NB4 (cell line): ENCODE results near the gene CYP19A1.

Experiments used
- DNase-seq: peaks from one replicate; pipeline ENCODE4 v3.0.0; 2010; ENCODE audit warnings: low read depth
- H3K4me3 ChIP-seq: one replicate; pipeline ENCODE4 v1.5.1; 2011; ENCODE audit warnings: mild to moderate bottlenecking, low read depth, low read length, moderate library complexity
- MYC ChIP-seq: IDR thresholded peaks from 2 replicates; pipeline ENCODE4 v1.6.1; 2011; ENCODE audit warnings: low read depth, low read length
- POLR2A ChIP-seq: IDR thresholded peaks from 2 replicates; pipeline ENCODE4 v1.6.1; 2011; ENCODE audit warnings: mild to moderate bottlenecking; ENCODE audit not compliant: insufficient read length; ENCODE audit errors: extremely low read depth
- TF ChIP-seq, protein P1 (sequence below): IDR thresholded peaks from one replicate; pipeline ENCODE4 v1.5.1; 2012; ENCODE audit warnings: low read depth, low read length
- TF ChIP-seq, protein P2 (sequence below): IDR thresholded peaks from 2 replicates; pipeline ENCODE4 v1.6.1; 2011; ENCODE audit warnings: low read depth, low read length

Gene CYP19A1

GRCh38 chr15:51280838-51281237 is 57.6 kb downstream of the CYP19A1 start:
- no peak for DNase-seq
- TF ChIP-seq, protein P1, sequence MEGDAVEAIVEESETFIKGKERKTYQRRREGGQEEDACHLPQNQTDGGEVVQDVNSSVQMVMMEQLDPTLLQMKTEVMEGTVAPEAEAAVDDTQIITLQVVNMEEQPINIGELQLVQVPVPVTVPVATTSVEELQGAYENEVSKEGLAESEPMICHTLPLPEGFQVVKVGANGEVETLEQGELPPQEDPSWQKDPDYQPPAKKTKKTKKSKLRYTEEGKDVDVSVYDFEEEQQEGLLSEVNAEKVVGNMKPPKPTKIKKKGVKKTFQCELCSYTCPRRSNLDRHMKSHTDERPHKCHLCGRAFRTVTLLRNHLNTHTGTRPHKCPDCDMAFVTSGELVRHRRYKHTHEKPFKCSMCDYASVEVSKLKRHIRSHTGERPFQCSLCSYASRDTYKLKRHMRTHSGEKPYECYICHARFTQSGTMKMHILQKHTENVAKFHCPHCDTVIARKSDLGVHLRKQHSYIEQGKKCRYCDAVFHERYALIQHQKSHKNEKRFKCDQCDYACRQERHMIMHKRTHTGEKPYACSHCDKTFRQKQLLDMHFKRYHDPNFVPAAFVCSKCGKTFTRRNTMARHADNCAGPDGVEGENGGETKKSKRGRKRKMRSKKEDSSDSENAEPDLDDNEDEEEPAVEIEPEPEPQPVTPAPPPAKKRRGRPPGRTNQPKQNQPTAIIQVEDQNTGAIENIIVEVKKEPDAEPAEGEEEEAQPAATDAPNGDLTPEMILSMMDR = no peak
- TF ChIP-seq POLR2A (no peak), MYC (no peak)
- TF ChIP-seq, protein P2, sequence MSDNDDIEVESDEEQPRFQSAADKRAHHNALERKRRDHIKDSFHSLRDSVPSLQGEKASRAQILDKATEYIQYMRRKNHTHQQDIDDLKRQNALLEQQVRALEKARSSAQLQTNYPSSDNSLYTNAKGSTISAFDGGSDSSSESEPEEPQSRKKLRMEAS = no peak
- H3K4me3 ChIP-seq = no peak overlapping the region

GRCh38 chr15:51279391-51279790 is 59.0 kb downstream of the CYP19A1 start:
- TF ChIP-seq, protein P2 = no peak
- TF ChIP-seq, protein P1 = no peak
- TF ChIP-seq MYC (no peak), POLR2A (no peak)
- no peak overlapping the region for H3K4me3 ChIP-seq
- no peak for DNase-seq

DNA sequence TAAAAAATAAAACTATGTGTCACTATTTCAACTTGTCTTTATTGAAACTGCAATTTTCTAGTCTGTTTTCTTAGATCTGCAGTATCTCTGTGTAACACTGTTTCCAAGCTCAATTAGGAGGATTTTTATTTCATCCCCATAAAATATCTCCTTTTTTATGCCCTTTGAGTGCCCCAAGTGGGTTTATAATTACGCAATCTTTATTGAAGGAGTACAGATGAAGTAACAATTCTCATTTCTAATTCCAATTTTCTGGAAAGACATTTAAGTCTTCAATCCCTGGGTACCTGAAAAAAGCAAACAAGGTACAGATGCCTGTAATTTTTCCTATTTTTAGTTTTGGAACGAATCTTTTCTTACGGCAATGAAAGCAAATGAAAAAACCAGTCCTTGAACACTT is 61.3 kb downstream of the CYP19A1 start:
- TF ChIP-seq, protein P1 = no peak
- no peak for TF ChIP-seq POLR2A
- TF ChIP-seq, protein P2 = no peak
- no peak for TF ChIP-seq MYC
- no peak for DNase-seq
- no peak overlapping the region for H3K4me3 ChIP-seq

DNA sequence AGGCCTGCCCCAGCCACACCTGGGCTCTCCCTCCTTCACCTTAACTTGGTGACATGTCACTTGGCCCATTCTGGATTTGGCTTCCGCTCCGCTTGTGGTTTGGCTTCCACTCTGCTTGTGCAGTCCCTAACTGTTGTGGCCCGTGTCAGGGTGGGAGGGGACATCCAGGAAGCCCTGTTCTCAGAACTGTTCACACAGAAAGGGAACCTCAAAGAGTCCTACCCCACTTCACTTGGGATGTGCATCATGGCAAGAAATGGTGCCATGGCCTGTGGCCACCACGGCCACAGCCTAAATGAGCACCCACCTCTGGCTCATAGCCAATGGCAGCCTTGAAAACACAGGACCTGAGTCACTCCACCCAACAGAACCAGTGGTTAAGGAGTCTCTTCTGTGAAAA is 63.4 kb downstream of the CYP19A1 start:
- no peak overlapping the region for H3K4me3 ChIP-seq
- DNase-seq = no peak
- TF ChIP-seq, protein P2 = no peak
- TF ChIP-seq, protein P1 = no peak
- TF ChIP-seq POLR2A = no peak
- TF ChIP-seq MYC = no peak

DNA sequence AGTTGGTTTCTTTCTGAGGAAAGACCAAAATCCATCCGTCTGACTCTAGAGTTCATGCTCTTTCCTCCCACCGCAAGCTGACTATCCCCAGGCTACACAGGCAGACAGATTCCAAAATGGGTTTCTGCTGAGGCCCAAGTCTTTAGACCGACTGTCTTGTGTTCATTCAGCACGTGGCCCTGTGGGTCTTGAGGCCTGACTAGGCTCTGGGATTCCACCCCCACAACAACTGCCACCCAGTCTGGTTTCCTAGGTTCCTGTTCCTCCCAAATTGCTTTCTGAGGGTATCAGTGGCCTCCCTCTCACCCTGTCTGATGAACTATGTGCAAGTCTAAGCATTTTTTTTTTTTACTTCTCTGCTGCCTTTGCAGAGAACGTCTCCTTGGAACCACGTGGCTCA is 67.7 kb downstream of the CYP19A1 start:
- TF ChIP-seq POLR2A (no peak), MYC (no peak)
- TF ChIP-seq, protein P2 = no peak
- TF ChIP-seq, protein P1 = no peak
- DNase-seq = no peak
- H3K4me3 ChIP-seq = no peak overlapping the region

GRCh38 chr15:51269496-51269895 is 68.9 kb downstream of the CYP19A1 start:
- no peak for DNase-seq
- no peak overlapping the region for H3K4me3 ChIP-seq
- TF ChIP-seq MYC (no peak), POLR2A (no peak)
- TF ChIP-seq, protein P2 = no peak
- TF ChIP-seq, protein P1 = no peak
